GM12878 (cell line): ENCODE results near the gene LRRC4B. TPM values are rescaled to one million over a fixed set of nuclear protein-coding genes. Genes with fewer than 3 reads are reported as not detected.

Source experiments
- ATAC-seq: fragments of 200-7000 bp; cut with Tn5 transposase; 3 replicates; pipeline ENCODE4 v1.9.1; 2020; ENCODE audit warnings: mild to moderate bottlenecking, moderate library complexity
- BruUV-seq: library from RNA; stranded (reverse); fragments of 400-500 nt; replicated peaks from 2 replicates; lab custom pipeline; 2021; lab: Mats Ljungman, UMichigan
- CTCF ChIA-PET: fragments of 300-600 bp; sonication (Branson Sonifier 250); formaldehyde crosslinking; extraction: SDS; loops from one replicate; lab custom pipeline; 2021; ENCODE audit warnings: inconsistent platforms; lab: Yijun Ruan, JAX
- POLR2A ChIA-PET: fragments of 350-600 bp; formaldehyde crosslinking; extraction: SDS; loops from one replicate; lab custom pipeline; 2021; ENCODE audit warnings: inconsistent platforms; lab: Charles Lee
- RAD21 ChIA-PET: fragments of 300-600 bp; sonication (Branson Sonifier 250); formaldehyde crosslinking; loops from one replicate; lab custom pipeline; 2023; ENCODE audit warnings: antibody characterized with exemption; ENCODE audit not compliant: unreplicated experiment; lab: Charles Lee
- SMC1A ChIA-PET: fragments of 300-600 bp; sonication (Branson Sonifier 250); formaldehyde crosslinking; loops from one replicate; lab custom pipeline; 2023; ENCODE audit not compliant: unreplicated experiment, uncharacterized antibody; lab: Charles Lee
- DNase-seq: peaks from one replicate; pipeline ENCODE4 v3.0.0-alpha.2; 2011; ENCODE audit warnings: low read depth, low spot score
- FAIRE-seq: peaks from 3 replicates; lab custom pipeline; 2011; peaks lifted over from hg19 to GRCh38; lab: Jason Lieb, UNC
- H2AFZ ChIP-seq: 2 replicates; pipeline ENCODE4 v1.6.0; 2011; ENCODE audit warnings: low read depth, low read length, control low read depth; ENCODE audit not compliant: control insufficient read depth
- H3K27ac ChIP-seq: 2 replicates; pipeline ENCODE4 v1.5.1; 2011; ENCODE audit warnings: control low read depth; ENCODE audit not compliant: control insufficient read depth, insufficient read depth
- H3K27me3 ChIP-seq, 2 experiments: replicated peaks in 1 of 2; 2 replicates each; pipeline versions ENCODE4 v1.6.0 to v1.6.1; 2011; ENCODE audit warnings: low read length in 1 of 2; ENCODE audit not compliant: control insufficient read depth in 2 of 2, insufficient read depth in 2 of 2
- H3K36me3 ChIP-seq, 2 experiments: 2 replicates each; pipeline ENCODE4 v1.5.1; 2011; ENCODE audit warnings: low read length in 1 of 2; ENCODE audit not compliant: control insufficient read depth in 2 of 2, insufficient read depth in 2 of 2
- H3K4me1 ChIP-seq: 2 replicates; pipeline ENCODE4 v1.6.1; 2011; ENCODE audit warnings: mild to moderate bottlenecking, low read length, moderate library complexity, mixed read lengths; ENCODE audit not compliant: control insufficient read depth, insufficient read depth
- H3K4me2 ChIP-seq: 2 replicates; pipeline ENCODE4 v1.6.0; 2011; ENCODE audit warnings: control low read depth; ENCODE audit not compliant: control insufficient read depth, insufficient read depth
- H3K4me3 ChIP-seq: fragments of 200-600 bp; sonication (generic); 2 replicates; pipeline ENCODE4 v1.5.1; 2016
- H3K79me2 ChIP-seq: 2 replicates; pipeline ENCODE4 v1.6.0; 2011; ENCODE audit warnings: low read length; ENCODE audit not compliant: control insufficient read depth, insufficient read depth
- H3K9ac ChIP-seq: 2 replicates; pipeline ENCODE4 v1.8.0; 2011; ENCODE audit warnings: low read length, control low read depth, mixed read lengths; ENCODE audit not compliant: control insufficient read depth, insufficient read depth
- H3K9me3 ChIP-seq: replicated peaks from 3 replicates; pipeline ENCODE4 v1.5.1; 2011; ENCODE audit warnings: mild to moderate bottlenecking, low read length; ENCODE audit not compliant: control insufficient read depth, insufficient read depth
- H4K20me1 ChIP-seq: 2 replicates; pipeline ENCODE4 v1.6.0; 2011; ENCODE audit not compliant: control insufficient read depth, insufficient read depth
- CBX3 ChIP-seq: fragments of 200-600 bp; sonication (generic); IDR thresholded peaks from 2 replicates; pipeline ENCODE4 v1.6.1; 2016; ENCODE audit warnings: low read depth, borderline replicate concordance
- EP300 ChIP-seq, 2 experiments: fragments of 150-350 bp in 1 of 2; IDR thresholded peaks; 2 replicates each; pipeline ENCODE4 v1.6.1; 2011 to 2012; ENCODE audit warnings: low read depth in 2 of 2, low read length in 2 of 2, borderline replicate concordance in 1 of 2, improper control_type of control experiment in 1 of 2, inconsistent platforms in 1 of 2; ENCODE audit not compliant: control insufficient read depth in 1 of 2
- HDAC6 ChIP-seq: fragments of 200-600 bp; sonication (generic); IDR thresholded peaks from one replicate; pipeline ENCODE4 v1.8.0; 2017; ENCODE audit warnings: antibody characterized with exemption; ENCODE audit not compliant: unreplicated experiment
- MTA3 ChIP-seq: IDR thresholded peaks from 2 replicates; pipeline ENCODE4 v1.6.1; 2012; ENCODE audit warnings: low read length, inconsistent platforms, borderline replicate concordance
- MYC ChIP-seq: IDR thresholded peaks from 2 replicates; pipeline ENCODE4 v1.6.1; 2011; ENCODE audit warnings: mild to moderate bottlenecking, low read length, moderate library complexity, inconsistent platforms; ENCODE audit not compliant: insufficient read depth, insufficient replicate concordance, insufficient read length, severe bottlenecking
- WGBS: methylation state at CpG from one replicate; pipeline ENCODE4 v1.1.6; 2016; ENCODE audit warnings: low lambda C conversion rate; ENCODE audit not compliant: insufficient replicate concordance, insufficient coverage; ENCODE audit errors: missing lambda C conversion rate; 5-methylcytosine and 5-hydroxymethylcytosine counted together
- in situ Hi-C: fragments of 300-500 bp; cut with MboI; formaldehyde crosslinking; loops from 9 replicates; pipeline ENCODE4 v1.14.3; 2018; ENCODE audit warnings: mixed read lengths
- intact Hi-C: fragments of 100-400 bp; cut with micrococcal nuclease; formaldehyde crosslinking; loops from one replicate; pipeline ENCODE4 v1.14.2; 2022; ENCODE audit not compliant: unreplicated experiment
- polyA plus RNA-seq, 11 experiments: library from polyadenylated mRNA; depleted of rRNA in 4 of 11; unstranded in 6 of 11; stranded (reverse) in 5 of 11; fragments of >200 nt; fragmentation: Nextera tagmentation in 4 of 11; fragmentation: Illumina TruSeq in 1 of 11; extraction: Ambion mirVana in 4 of 11; extraction: Trizol in 1 of 11; gene quantifications; 1 replicate in 1 of 11; 2 replicates in 10 of 11; pipeline versions ENCODE4 v1.2.1 to v1.2.3, GENCODE V29; 2011 to 2016; ENCODE audit warnings: inconsistent platforms in 2 of 11, missing spikeins in 2 of 11, low read depth in 1 of 11
- total RNA-seq, 4 experiments: library from RNA; depleted of rRNA in 3 of 4; stranded (reverse); fragments of >200 nt in 3 of 4; fragmentation: Illumina TruSeq in 1 of 4; extraction: Trizol in 1 of 4; gene quantifications; 2 replicates each; pipeline versions ENCODE4 v1.2.1 to v1.2.3, GENCODE V29; 2013 to 2021
- TF ChIP-seq, protein P1 (sequence below): fragments of 450-650 bp; IDR thresholded peaks from 2 replicates; pipeline ENCODE4 v1.6.1; 2017; ENCODE audit warnings: mild to moderate bottlenecking
- TF ChIP-seq, protein P2 (sequence below): IDR thresholded peaks from 2 replicates; pipeline ENCODE4 v1.6.1; 2011; ENCODE audit warnings: borderline replicate concordance, low read depth, mild to moderate bottlenecking, moderate library complexity, low read length; ENCODE audit not compliant: insufficient read depth, poor library complexity, severe bottlenecking

The LRRC4B gene
- total and polyA plus RNA-seq, 10 of the 15 experiments (the other 5 are each of a cell fraction or from before 2014, with no cell fraction given): 0.14 TPM; not detected in 9

DNA sequence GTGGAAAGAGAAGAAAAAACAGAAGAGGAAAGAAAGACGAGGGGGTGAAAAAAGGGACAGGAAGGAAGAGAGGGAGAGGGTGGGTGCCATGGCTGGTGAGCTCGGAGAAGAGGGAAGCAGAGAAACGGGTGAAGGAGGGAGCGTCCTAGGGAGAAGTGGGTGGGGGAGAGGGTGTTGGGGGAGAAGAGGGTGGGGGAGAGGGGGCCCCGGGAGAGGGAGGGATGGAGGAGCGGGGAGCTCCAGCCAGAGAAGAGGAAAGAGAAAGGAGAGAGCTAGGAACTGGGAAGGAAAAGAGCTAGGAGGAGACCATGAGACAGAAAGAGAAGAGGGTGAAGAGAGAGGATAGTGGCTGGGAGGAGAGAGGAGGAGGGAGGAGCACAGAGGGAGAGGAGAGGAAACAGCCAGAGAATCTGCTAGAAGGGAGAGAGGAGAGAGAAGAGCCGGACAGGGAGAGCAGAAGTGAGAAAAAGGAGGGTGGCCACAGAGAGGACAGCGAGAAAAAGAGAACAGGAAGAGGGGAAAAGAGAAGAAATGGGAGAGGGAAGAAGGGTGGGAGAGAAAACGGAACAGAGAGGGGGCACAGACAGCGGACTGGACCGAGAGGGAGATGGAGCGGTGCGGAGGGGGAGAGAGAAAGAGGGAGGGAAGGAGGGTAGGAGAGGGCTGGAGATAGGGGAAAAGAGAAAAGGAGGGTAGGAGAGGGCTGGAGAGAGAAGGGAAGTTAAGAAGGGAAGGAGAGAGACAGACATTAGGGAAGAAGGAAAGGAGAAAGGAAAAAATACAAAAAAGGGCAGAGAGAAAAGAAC lies 79.6 kb downstream of the LRRC4B start:
- no peak overlapping the region for H3K4me3 ChIP-seq
- 52% methylated on average over 9 of the region's 13 CpGs for WGBS
- no peaks in the 10 kb centered on the region for H3K36me3 ChIP-seq
- H3K4me2 ChIP-seq: no peak overlapping the region
- H4K20me1 ChIP-seq: no peaks in the 10 kb centered on the region
- H3K79me2 ChIP-seq: no peaks in the 10 kb centered on the region
- H3K27me3 ChIP-seq: no peaks in the 10 kb centered on the region
- SMC1A ChIA-PET: no interaction called here
- POLR2A ChIA-PET: no interaction called here
- no TSS peak for BruUV-seq
- TF ChIP-seq MYC (no peak), MTA3 (no peak), EP300 (IDR thresholded peaks at IDR 0.05; ENCODE audit: borderline replicate concordance in 1 of 2, control insufficient read depth in 1 of 2, low read depth in 2 of 2, low read length in 2 of 2) (no peak), HDAC6 (no peak), CBX3 (no peak)
- TF ChIP-seq, protein P1, sequence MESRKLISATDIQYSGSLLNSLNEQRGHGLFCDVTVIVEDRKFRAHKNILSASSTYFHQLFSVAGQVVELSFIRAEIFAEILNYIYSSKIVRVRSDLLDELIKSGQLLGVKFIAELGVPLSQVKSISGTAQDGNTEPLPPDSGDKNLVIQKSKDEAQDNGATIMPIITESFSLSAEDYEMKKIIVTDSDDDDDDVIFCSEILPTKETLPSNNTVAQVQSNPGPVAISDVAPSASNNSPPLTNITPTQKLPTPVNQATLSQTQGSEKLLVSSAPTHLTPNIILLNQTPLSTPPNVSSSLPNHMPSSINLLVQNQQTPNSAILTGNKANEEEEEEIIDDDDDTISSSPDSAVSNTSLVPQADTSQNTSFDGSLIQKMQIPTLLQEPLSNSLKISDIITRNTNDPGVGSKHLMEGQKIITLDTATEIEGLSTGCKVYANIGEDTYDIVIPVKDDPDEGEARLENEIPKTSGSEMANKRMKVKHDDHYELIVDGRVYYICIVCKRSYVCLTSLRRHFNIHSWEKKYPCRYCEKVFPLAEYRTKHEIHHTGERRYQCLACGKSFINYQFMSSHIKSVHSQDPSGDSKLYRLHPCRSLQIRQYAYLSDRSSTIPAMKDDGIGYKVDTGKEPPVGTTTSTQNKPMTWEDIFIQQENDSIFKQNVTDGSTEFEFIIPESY: no peak
- TF ChIP-seq, protein P2, sequence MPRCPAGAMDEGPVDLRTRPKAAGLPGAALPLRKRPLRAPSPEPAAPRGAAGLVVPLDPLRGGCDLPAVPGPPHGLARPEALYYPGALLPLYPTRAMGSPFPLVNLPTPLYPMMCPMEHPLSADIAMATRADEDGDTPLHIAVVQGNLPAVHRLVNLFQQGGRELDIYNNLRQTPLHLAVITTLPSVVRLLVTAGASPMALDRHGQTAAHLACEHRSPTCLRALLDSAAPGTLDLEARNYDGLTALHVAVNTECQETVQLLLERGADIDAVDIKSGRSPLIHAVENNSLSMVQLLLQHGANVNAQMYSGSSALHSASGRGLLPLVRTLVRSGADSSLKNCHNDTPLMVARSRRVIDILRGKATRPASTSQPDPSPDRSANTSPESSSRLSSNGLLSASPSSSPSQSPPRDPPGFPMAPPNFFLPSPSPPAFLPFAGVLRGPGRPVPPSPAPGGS: no peak
- no peaks in the 10 kb centered on the region for H3K4me1 ChIP-seq
- no peak overlapping the region for H3K9ac ChIP-seq
- intact Hi-C loops (no loop called here), in situ Hi-C loops (no loop called here)
- ATAC-seq (no peak), DNase-seq (no peak), FAIRE-seq (no peak)
- no peak overlapping the region for H2AFZ ChIP-seq
- no peak overlapping the region for H3K27ac ChIP-seq
- peaks cover 3% of the 10 kb centered on the region; the same call in 2 of the 3 replicates for H3K9me3 ChIP-seq
- RAD21 ChIA-PET: no interaction called here
- CTCF ChIA-PET: interaction anchor here (0.7 kb wide), 1 partner anchor 216 kb away, joined by 3 read pairs; no protein-coding TSS in a partner anchor
